ENCODE data around the gene PTPRD.

- no peak for TF ChIP-seq POLR2A (IDR thresholded peaks at IDR 0.05)
- no peak for TF ChIP-seq CTCF (IDR thresholded peaks at IDR 0.05)
Measured at GRCh38 chr9:8382777-8383527, 2229.8 kb downstream of the PTPRD start.

Measured in ovary (tissue), 3 donors.